ENCODE measurements around the gene INPP5K. TPM values are rescaled to one million over a fixed set of nuclear protein-coding genes. Genes with fewer than 3 reads are reported as not detected.

INPP5K gene
- total RNA-seq, 4 donors from 2014 or later: 60.9 to 163 (median 64.7) TPM

DNA sequence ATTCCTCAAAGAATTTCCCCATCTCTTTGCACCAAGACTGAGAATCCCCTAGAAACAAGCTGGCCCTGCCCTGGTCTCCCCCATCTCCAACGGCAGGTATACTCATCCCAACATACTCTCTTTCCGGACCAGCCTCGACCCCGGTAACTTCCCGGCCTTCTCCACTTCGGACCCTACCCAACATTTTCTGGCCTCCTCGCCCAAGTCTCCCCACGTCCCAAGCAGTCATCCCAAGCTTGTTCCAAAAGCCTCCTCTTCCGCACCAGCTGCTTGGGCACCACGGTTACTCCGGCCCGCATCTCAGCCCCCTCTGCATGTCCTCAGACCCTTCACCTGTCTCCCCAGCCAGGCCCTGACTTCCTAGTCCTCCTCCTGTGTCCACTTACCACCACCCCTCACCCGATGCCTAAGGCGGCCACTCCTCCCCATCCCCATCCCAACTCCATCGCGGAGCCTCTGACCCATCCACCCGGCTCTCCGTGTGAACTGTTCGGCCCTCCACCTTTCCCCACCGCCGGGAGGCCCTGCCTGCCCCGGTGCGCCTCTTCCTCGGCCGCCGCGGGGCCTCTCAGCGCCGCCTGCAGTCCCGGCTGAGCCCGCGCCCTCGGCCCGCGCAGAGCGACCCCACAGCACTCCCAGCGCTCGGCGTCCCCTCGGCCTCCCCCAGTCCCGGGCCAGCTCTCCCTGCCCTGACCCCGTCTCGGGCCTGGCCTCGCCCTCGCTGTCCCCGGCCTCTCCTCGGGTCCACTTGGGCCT is 45.2 kb upstream of the INPP5K start:
- no peaks in the 10 kb centered on the region for H3K27me3 ChIP-seq
- no peak for DNase-seq
- H3K27ac ChIP-seq: peak overlapping the region; percentile 89 to 100 (median 95)
- peak overlapping the region; percentile 82 to 99 (median 92) for H3K4me3 ChIP-seq
- TF ChIP-seq, protein P1, sequence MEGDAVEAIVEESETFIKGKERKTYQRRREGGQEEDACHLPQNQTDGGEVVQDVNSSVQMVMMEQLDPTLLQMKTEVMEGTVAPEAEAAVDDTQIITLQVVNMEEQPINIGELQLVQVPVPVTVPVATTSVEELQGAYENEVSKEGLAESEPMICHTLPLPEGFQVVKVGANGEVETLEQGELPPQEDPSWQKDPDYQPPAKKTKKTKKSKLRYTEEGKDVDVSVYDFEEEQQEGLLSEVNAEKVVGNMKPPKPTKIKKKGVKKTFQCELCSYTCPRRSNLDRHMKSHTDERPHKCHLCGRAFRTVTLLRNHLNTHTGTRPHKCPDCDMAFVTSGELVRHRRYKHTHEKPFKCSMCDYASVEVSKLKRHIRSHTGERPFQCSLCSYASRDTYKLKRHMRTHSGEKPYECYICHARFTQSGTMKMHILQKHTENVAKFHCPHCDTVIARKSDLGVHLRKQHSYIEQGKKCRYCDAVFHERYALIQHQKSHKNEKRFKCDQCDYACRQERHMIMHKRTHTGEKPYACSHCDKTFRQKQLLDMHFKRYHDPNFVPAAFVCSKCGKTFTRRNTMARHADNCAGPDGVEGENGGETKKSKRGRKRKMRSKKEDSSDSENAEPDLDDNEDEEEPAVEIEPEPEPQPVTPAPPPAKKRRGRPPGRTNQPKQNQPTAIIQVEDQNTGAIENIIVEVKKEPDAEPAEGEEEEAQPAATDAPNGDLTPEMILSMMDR (IDR thresholded peaks at IDR 0.05): peak in 4 of 6 experiments; percentile 26 to 44 (median 36)
- no peak for TF ChIP-seq POLR2A (IDR thresholded peaks at IDR 0.05)
- peaks cover under 1 to 51% (median 5%) of the 10 kb centered on the region in 4 donors for H3K4me1 ChIP-seq
- no peaks in the 10 kb centered on the region for H3K36me3 ChIP-seq
- no peaks in the 10 kb centered on the region for H3K9me3 ChIP-seq

DNA sequence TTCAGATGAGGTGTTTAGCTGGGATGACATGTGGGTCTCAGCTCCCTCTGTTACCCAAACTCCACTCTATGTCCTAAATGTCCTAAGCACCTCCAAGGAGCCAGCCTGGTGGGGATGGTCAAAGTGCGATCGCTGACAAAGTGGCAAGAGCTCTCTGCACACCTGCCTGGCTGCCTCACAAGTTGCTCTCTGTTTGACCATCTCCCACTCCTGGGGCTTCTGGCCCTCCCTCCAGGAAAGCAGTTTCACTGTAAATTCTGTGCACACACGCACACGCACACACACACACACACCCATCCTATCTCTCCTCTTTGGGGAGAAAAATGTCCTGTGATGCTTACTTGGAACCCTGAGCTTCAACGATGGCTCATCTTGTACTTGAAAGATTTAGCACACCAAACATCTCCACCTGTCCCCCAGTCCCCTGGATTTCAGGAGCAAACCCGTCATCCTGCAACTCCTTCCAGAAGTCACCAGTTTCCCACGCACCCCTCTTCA is 44.5 kb upstream of the INPP5K start:
- Histone ChIP-seq H3K27ac (peak overlapping the region; percentile 89 to 100 (median 95)), H3K36me3 (no peaks in the 10 kb centered on the region), H3K9me3 (no peaks in the 10 kb centered on the region), H3K27me3 (no peaks in the 10 kb centered on the region), H3K4me1 (peaks cover 4 to 58% (median 7%) of the 10 kb centered on the region in 4 donors), H3K4me3 (peak overlapping the region in 3 of 4 donors; percentile 82 to 99 (median 91))
- TF ChIP-seq POLR2A (IDR thresholded peaks at IDR 0.05): no peak
- TF ChIP-seq, protein P1 (IDR thresholded peaks at IDR 0.05): no peak
- no peak for DNase-seq

DNA sequence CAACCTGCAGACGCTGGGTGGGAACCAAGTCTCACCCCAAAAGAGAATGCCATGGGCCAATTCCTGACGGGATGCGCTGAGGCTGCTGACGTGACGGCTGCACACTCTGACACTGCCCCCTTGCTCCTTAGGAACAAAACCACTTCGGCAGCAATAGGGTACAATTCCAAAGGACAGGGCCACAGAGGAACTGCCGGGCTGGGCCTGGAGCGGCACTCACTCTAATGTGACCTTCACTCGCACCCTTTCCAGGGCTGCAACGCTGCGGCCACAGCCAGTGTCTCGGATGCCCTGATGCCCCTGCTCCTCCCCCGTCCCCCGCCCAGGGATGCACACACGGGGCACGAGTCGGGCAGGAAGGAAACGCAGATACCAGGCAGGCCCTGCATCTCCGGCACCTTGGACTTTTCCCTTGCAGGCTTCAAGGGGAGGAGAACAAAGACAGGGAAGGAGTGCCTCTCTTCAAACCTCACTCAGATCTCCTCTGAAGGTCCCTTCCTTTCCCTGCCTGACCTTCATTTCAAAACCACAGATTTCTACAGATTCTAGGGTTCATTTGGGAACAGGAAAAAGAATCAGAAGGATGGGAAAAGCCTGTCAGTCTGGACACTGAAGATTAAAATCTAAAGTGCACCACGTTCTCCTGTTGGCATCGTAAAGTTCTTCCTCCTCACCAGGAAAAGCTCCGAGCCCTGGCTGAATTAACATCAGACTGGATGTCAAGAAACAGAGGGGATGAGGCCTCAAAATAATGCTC is 43.9 kb upstream of the INPP5K start:
- Histone ChIP-seq H3K4me3 (peak overlapping the region in 2 of 4 donors; percentile 82 to 99), H3K27ac (peak overlapping the region; percentile 89 to 100 (median 95)), H3K4me1 (peaks cover 4 to 64% (median 9%) of the 10 kb centered on the region in 4 donors), H3K9me3 (no peaks in the 10 kb centered on the region), H3K36me3 (peaks cover 0 to 1% (median 0%) of the 10 kb centered on the region in 3 donors), H3K27me3 (no peaks in the 10 kb centered on the region)
- peak in 2 of 3 donors; percentile 73 to 79 for DNase-seq
- peak; percentile 59 to 80 for TF ChIP-seq POLR2A (IDR thresholded peaks at IDR 0.05)
- TF ChIP-seq, protein P1 (IDR thresholded peaks at IDR 0.05): no peak

DNA sequence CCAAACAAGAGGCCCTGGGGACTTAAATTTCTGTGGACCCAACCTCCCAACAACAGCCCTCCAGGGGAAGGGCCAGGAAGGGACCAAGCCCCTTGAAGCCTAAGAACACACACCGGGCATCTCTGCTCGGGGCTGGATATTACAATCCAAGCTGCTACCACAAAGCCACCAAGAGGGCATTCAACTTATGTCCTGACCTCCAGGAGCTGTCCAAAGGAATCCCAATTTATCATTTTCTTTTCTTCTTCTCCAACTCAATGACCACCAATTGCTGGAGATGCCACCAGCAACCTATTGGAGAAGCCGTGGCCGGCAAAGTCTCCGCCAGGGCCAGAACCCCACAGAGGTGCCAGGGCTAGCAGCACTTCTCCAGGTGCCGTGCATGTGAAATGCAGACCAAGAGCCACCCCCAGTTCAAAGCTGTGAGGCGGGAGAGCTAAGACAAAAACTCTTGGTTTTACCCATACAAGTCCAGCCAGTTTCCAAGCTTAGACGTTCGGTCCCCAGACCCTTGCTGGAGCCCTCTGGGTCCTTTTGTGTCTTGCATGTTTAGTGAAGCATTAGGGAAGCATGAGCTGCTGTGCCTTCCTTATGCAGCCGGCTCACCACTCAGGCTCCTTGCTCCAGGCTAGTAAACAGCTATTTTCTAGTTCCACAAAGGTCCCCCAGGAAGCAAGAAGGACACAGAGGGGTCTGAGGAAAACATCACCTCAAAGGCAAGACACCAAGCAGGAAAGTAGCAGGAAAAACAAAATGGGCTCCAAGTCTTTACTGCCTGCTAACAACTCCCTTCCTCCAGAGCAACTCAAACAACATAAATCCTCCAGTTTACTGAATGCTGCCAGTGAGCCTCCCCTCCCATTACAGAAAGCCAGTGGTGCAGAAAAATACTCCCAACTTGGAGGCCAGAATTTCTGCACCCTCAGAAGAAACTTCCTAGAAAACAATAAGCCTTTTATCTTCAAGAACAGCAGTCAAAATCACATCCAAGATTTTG is 42.9 kb upstream of the INPP5K start:
- Histone ChIP-seq H3K36me3 (peaks cover 0 to 10% (median 0%) of the 10 kb centered on the region in 3 donors), H3K4me3 (peak overlapping the region in 1 of 4 donors; percentile 18), H3K9me3 (no peaks in the 10 kb centered on the region), H3K27me3 (no peaks in the 10 kb centered on the region), H3K4me1 (peaks cover 4 to 73% (median 9%) of the 10 kb centered on the region in 4 donors), H3K27ac (peak overlapping the region in 2 of 4 donors; percentile 96 to 100)
- no peak for DNase-seq
- TF ChIP-seq, protein P1 (IDR thresholded peaks at IDR 0.05): no peak
- no peak for TF ChIP-seq POLR2A (IDR thresholded peaks at IDR 0.05)
